Measurements from ENCODE around the gene SGSM1. TPM values are rescaled to one million over a fixed set of nuclear protein-coding genes. Genes with fewer than 3 reads are reported as not detected.

Gene SGSM1
- total RNA-seq, 1 experiment from 2014 or later: 5.1 TPM

GRCh38 chr22:24824915-24825314 is 18.9 kb downstream of the SGSM1 start:
- no peak overlapping the region for H3K27ac ChIP-seq (ENCODE audit: low read depth, low read length)
- ChIA-PET POLR2A (no interaction called here), RAD21 (ENCODE audit: low non-redundant PET in 1 of 2, low total read pairs in 2 of 2, uncharacterized antibody in 2 of 2, unreplicated experiment in 2 of 2) (no interaction called here), CTCF (no interaction called here)
- no peaks in the 10 kb centered on the region for H4K20me1 ChIP-seq (ENCODE audit: insufficient read depth)
- H3K9me3 ChIP-seq (ENCODE audit: control insufficient read depth in 1 of 2, insufficient read depth in 1 of 2, low read depth in 1 of 2, low read length in 2 of 2): no peaks in the 10 kb centered on the region
- H3K36me3 ChIP-seq (ENCODE audit: control insufficient read depth in 1 of 2, insufficient read depth in 2 of 2, low read length in 2 of 2): no peaks in the 10 kb centered on the region
- no TSS peak for BruUV-seq (replicated peaks)
- H3K4me1 ChIP-seq (ENCODE audit: control insufficient read depth in 1 of 2, insufficient read depth in 2 of 2, low read length in 2 of 2): peaks cover 5 to 8% of the 10 kb centered on the region in 2 experiments; a peak in 3 of 4 replicates
- intact Hi-C loops (cut with micrococcal nuclease): no loop called here
- no peaks in the 10 kb centered on the region for H3K27me3 ChIP-seq (ENCODE audit: insufficient read depth, low read length)
- H3K4me3 ChIP-seq (replicated peaks in 1 of 2; ENCODE audit: low read depth in 1 of 2, low read length in 2 of 2): no peak overlapping the region
- no peak overlapping the region for H3K4me2 ChIP-seq (ENCODE audit: low read length)
- no peak for TF ChIP-seq REST (IDR thresholded peaks at IDR 0.05; ENCODE audit: low read depth)
- no peaks in the 10 kb centered on the region for H3K79me2 ChIP-seq (ENCODE audit: insufficient read depth, low read length)
- H3K9me2 ChIP-seq (ENCODE audit: insufficient read depth): no peaks in the 10 kb centered on the region
- H3K9ac ChIP-seq (ENCODE audit: low read length): no peak overlapping the region
- no peak for ATAC-seq
- H2AFZ ChIP-seq (ENCODE audit: low read depth, low read length, poor library complexity, severe bottlenecking): no peak overlapping the region
- no peak for DNase-seq (ENCODE audit: low read depth, low spot score)

GRCh38 chr22:24826710-24827285 is 20.8 kb downstream of the SGSM1 start:
- Histone ChIP-seq H3K27ac (ENCODE audit: low read depth, low read length) (no peak overlapping the region), H3K9me3 (ENCODE audit: control insufficient read depth in 1 of 2, insufficient read depth in 1 of 2, low read depth in 1 of 2, low read length in 2 of 2) (no peaks in the 10 kb centered on the region), H3K36me3 (ENCODE audit: control insufficient read depth in 1 of 2, insufficient read depth in 2 of 2, low read length in 2 of 2) (no peaks in the 10 kb centered on the region), H4K20me1 (ENCODE audit: insufficient read depth) (no peaks in the 10 kb centered on the region), H3K27me3 (ENCODE audit: insufficient read depth, low read length) (no peaks in the 10 kb centered on the region), H3K4me3 (replicated peaks in 1 of 2; ENCODE audit: low read depth in 1 of 2, low read length in 2 of 2) (no peak overlapping the region), H3K9me2 (ENCODE audit: insufficient read depth) (no peaks in the 10 kb centered on the region), H3K9ac (ENCODE audit: low read length) (no peak overlapping the region), H3K4me2 (ENCODE audit: low read length) (no peak overlapping the region), H2AFZ (ENCODE audit: low read depth, low read length, poor library complexity, severe bottlenecking) (no peak overlapping the region), H3K4me1 (ENCODE audit: control insufficient read depth in 1 of 2, insufficient read depth in 2 of 2, low read length in 2 of 2) (no peaks in the 10 kb centered on the region), H3K79me2 (ENCODE audit: insufficient read depth, low read length) (no peaks in the 10 kb centered on the region)
- ATAC-seq (no peak), DNase-seq (ENCODE audit: low read depth, low spot score) (no peak)
- no TSS peak for BruUV-seq (replicated peaks)
- ChIA-PET RAD21 (ENCODE audit: low non-redundant PET in 1 of 2, low total read pairs in 2 of 2, uncharacterized antibody in 2 of 2, unreplicated experiment in 2 of 2) (no interaction called here), CTCF (no interaction called here), POLR2A (no interaction called here)
- intact Hi-C loops (cut with micrococcal nuclease): no loop called here
- TF ChIP-seq EZH2 (IDR thresholded peaks at IDR 0.05): no peak
- no peak for TF ChIP-seq SP1 (IDR thresholded peaks at IDR 0.05; ENCODE audit: low read depth)
- no peak for TF ChIP-seq ELF1 (IDR thresholded peaks at IDR 0.05; ENCODE audit: borderline replicate concordance, low read depth)
- no peak for TF ChIP-seq TCF7L2 (IDR thresholded peaks at IDR 0.05; ENCODE audit: borderline replicate concordance, extremely low read depth, insufficient read depth, insufficient read length)
- TF ChIP-seq ATF3 (IDR thresholded peaks at IDR 0.05): no peak
- no peak for TF ChIP-seq ZBTB33 (IDR thresholded peaks at IDR 0.05; ENCODE audit: extremely low read depth, insufficient replicate concordance, low read length)
- no peak for TF ChIP-seq ZNF274 (IDR thresholded peaks at IDR 0.05; ENCODE audit: low read depth, low read length)
- no peak for TF ChIP-seq MAX (IDR thresholded peaks at IDR 0.05)
- no peak for TF ChIP-seq YY1 (IDR thresholded peaks at IDR 0.05; ENCODE audit: extremely low read depth, insufficient replicate concordance, low read depth, low read length)
